Measurements from ENCODE around the gene RNF222. TPM values are rescaled to one million over a fixed set of nuclear protein-coding genes. Genes with fewer than 3 reads are reported as not detected.
A peak's percentile ranks its signal among the peaks of the same experiment; 100 is the strongest.
"Not testable (repeated sequence)": the region's sequence is repeated elsewhere in the genome, so short reads cannot be mapped to it uniquely, and the experiment has no call there.

The RNF222 gene
- polyA plus RNA-seq, 2 of the 4 experiments (the other 2 are of a cell fraction) = not detected

- TF ChIP-seq CEBPB (IDR thresholded peaks at IDR 0.05) (no peak), BCL3 (IDR thresholded peaks at IDR 0.05) (peak; percentile 97), HDAC2 (IDR thresholded peaks at IDR 0.05) (no peak), MAZ (IDR thresholded peaks at IDR 0.05; ENCODE audit: borderline replicate concordance, low read depth, low read length) (no peak; the same call in 1 of the 2 replicates), HMGXB4 (CRISPR knock-in tag; IDR thresholded peaks at IDR 0.05; ENCODE audit: borderline replicate concordance) (peak; percentile 83), HEYL (CRISPR knock-in tag; IDR thresholded peaks at IDR 0.05) (no peak), ESRRA (IDR thresholded peaks at IDR 0.05; ENCODE audit: borderline replicate concordance, low read length) (peak; percentile 97), ZFP36 (IDR thresholded peaks at IDR 0.05; ENCODE audit: borderline replicate concordance, partially characterized antibody) (no peak), RCOR1 (IDR thresholded peaks at IDR 0.05; ENCODE audit: low read depth, low read length) (no peak), SMC3 (IDR thresholded peaks at IDR 0.05) (0 out of 3 replicates have a peak, but pooled peaks have one; percentile 15), TFCP2L1 (CRISPR knock-in tag; IDR thresholded peaks at IDR 0.05) (peak; percentile 98)
Measured at GRCh38 chr17:8376271-8377067, 21.2 kb downstream of the RNF222 start, which contains the start of gene KRABD2 (continued).

GRCh38 chr17:8375738-8376259 lies 21.8 kb downstream of the RNF222 start:
- no peak for DNase-seq (ENCODE audit: low read depth in 1 of 2, low spot score in 1 of 2)
- FAIRE-seq = no peak

GRCh38 chr17:8373856-8374255 lies 23.8 kb downstream of the RNF222 start:
- POLR2A ChIA-PET; ATAC-seq; H3K4me2 ChIP-seq; H3K9me3 ChIP-seq; DNase-seq (ENCODE audit: low read depth in 1 of 2, low spot score in 1 of 2); FAIRE-seq; H3K27ac ChIP-seq; H3K4me3 ChIP-seq; CTCF ChIA-PET: not testable (repeated sequence)
- WGBS (ENCODE audit: missing lambda C conversion rate) = 93% methylated on average over 15 of the region's 26 CpGs
- peaks cover 30% of the 10 kb centered on the region for H3K4me1 ChIP-seq

More at GRCh38 chr17:8375738-8376259, 21.8 kb downstream of the RNF222 start:
- peak overlapping the region; percentile 50 for H3K4me3 ChIP-seq
- H3K27ac ChIP-seq = peak overlapping the region; percentile 76 to 93
- peaks cover 48% of the 10 kb centered on the region for H3K4me1 ChIP-seq
- peak overlapping the region; percentile 91 for H3K4me2 ChIP-seq
- POLR2A ChIA-PET = interaction anchor here (1.5 to 2.5 kb wide), 4 partner anchors 60 to 184 kb away, joined by 4 to 14 read pairs (median 10); partner anchors contain the start of genes CTC1, NDEL1 and SLC25A35
- CTCF ChIA-PET = interaction anchor here (0.6 to 2.2 kb wide), 15 partner anchors 8 to 1887 kb away, joined by 3 to 7 read pairs (median 4); partner anchors contain the start of genes CCDC42 and NDEL1
- whole genome bisulfite sequencing (ENCODE audit: missing lambda C conversion rate) = 64% methylated on average over 18 of the region's 18 CpGs
- TF ChIP-seq USF2 (IDR thresholded peaks at IDR 0.05) (no peak), BCL3 (IDR thresholded peaks at IDR 0.05) (0 out of 3 replicates have a peak, but pooled peaks have one; percentile 5), REST (IDR thresholded peaks at IDR 0.05) (no peak)
- H3K9me3 ChIP-seq = no peaks in the 10 kb centered on the region
- ATAC-seq = peak in 1 of 2 experiments; percentile 26; a peak in 4 of 6 replicates
